Measurements from ENCODE around the gene ZNF511.

DNA sequence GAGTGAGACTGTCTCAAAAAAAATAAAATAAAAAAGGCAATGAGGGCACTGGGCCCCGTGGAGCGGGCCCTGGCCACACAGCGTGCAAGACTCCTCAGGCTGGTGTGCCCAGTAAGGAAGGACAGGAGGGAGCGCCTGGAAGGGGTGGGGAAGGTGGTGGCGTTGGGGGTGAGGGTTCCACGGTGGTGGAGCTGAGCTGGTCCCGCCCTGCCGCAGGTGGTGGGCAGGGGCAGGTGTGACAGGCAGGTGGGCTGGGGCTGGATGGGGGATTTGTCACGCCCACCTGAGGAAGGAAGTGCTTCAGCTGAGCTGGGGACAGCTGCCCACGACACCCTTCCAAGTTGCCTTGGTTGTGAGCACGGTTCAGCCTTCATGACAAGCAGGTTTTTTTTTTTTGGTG is 37.7 kb downstream of the ZNF511 start:
- TF ChIP-seq EZH2 (IDR thresholded peaks at IDR 0.05; ENCODE audit: borderline replicate concordance, insufficient read depth, low read length, poor library complexity, severe bottlenecking): no peak
- TF ChIP-seq, protein P1, sequence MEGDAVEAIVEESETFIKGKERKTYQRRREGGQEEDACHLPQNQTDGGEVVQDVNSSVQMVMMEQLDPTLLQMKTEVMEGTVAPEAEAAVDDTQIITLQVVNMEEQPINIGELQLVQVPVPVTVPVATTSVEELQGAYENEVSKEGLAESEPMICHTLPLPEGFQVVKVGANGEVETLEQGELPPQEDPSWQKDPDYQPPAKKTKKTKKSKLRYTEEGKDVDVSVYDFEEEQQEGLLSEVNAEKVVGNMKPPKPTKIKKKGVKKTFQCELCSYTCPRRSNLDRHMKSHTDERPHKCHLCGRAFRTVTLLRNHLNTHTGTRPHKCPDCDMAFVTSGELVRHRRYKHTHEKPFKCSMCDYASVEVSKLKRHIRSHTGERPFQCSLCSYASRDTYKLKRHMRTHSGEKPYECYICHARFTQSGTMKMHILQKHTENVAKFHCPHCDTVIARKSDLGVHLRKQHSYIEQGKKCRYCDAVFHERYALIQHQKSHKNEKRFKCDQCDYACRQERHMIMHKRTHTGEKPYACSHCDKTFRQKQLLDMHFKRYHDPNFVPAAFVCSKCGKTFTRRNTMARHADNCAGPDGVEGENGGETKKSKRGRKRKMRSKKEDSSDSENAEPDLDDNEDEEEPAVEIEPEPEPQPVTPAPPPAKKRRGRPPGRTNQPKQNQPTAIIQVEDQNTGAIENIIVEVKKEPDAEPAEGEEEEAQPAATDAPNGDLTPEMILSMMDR (IDR thresholded peaks at IDR 0.05; ENCODE audit: poor library complexity, severe bottlenecking): no peak

All from neural cell (in vitro differentiated cells).